GM23338 (cell line): ENCODE data around the gene MDGA2. TPM values are rescaled to one million over a fixed set of nuclear protein-coding genes. Genes with fewer than 3 reads are reported as not detected.

ENCODE experiments used
- ATAC-seq: fragments of 200-7000 bp; cut with Tn5 transposase; 3 replicates; pipeline ENCODE4 v1.9.1; 2020
- DNase-seq: peaks from one replicate; pipeline ENCODE4 v3.0.0-alpha.2; 2015; ENCODE audit warnings: low spot score
- H2AFZ ChIP-seq: fragments of 200-600 bp; sonication (generic); 2 replicates; pipeline ENCODE4 v1.8.0; 2016; ENCODE audit warnings: antibody characterized with exemption, mild to moderate bottlenecking, moderate library complexity
- H3F3A ChIP-seq: fragments of 200-600 bp; sonication (generic); replicated peaks from 2 replicates; pipeline ENCODE4 v1.8.0; 2017; ENCODE audit warnings: antibody characterized with exemption, mixed run types, low read depth
- H3K27ac ChIP-seq: fragments of 200-600 bp; sonication (generic); 2 replicates; pipeline ENCODE4 v1.6.1; 2016; ENCODE audit warnings: low read depth
- H3K27me3 ChIP-seq: fragments of 200-600 bp; sonication (generic); 2 replicates; pipeline ENCODE4 v1.8.0; 2016; ENCODE audit warnings: mild to moderate bottlenecking, mixed run types, moderate library complexity; ENCODE audit not compliant: insufficient read depth
- H3K36me3 ChIP-seq: fragments of 200-600 bp; sonication (generic); 2 replicates; pipeline ENCODE4 v1.8.0; 2016; ENCODE audit warnings: mild to moderate bottlenecking; ENCODE audit not compliant: insufficient read depth
- H3K4me1 ChIP-seq: fragments of 200-600 bp; sonication (generic); 2 replicates; pipeline ENCODE4 v1.8.0; 2016; ENCODE audit warnings: mild to moderate bottlenecking, moderate library complexity; ENCODE audit not compliant: insufficient read depth
- H3K4me2 ChIP-seq: fragments of 200-600 bp; sonication (generic); 2 replicates; pipeline ENCODE4 v1.7.1; 2017; ENCODE audit warnings: mixed run types
- H3K4me3 ChIP-seq: fragments of 200-600 bp; sonication (generic); 2 replicates; pipeline ENCODE4 v1.6.1; 2016; ENCODE audit warnings: mixed run types
- H3K79me2 ChIP-seq: fragments of 200-600 bp; sonication (generic); replicated peaks from 2 replicates; pipeline ENCODE4 v1.8.0; 2017; ENCODE audit warnings: mild to moderate bottlenecking; ENCODE audit not compliant: insufficient read depth
- H3K9me2 ChIP-seq: fragments of 200-600 bp; sonication (generic); 2 replicates; pipeline ENCODE4 v1.8.0; 2017; ENCODE audit not compliant: insufficient read depth
- H4K20me1 ChIP-seq: fragments of 200-600 bp; sonication (generic); replicated peaks from 2 replicates; pipeline ENCODE4 v1.8.0; 2017; ENCODE audit warnings: mild to moderate bottlenecking; ENCODE audit not compliant: insufficient read depth
- H3K27ac Mint-ChIP-seq: 2 replicates; pipeline ENCODE4 v1.8.0; 2020; ENCODE audit warnings: inconsistent platforms, mild to moderate bottlenecking, moderate library complexity, mixed read lengths
- H3K27me3 Mint-ChIP-seq: 3 replicates; pipeline ENCODE4 v1.8.0; 2022; ENCODE audit warnings: low read depth, mild to moderate bottlenecking, moderate library complexity, mixed read lengths, inconsistent platforms; ENCODE audit not compliant: insufficient read depth, poor library complexity
- H3K36me3 Mint-ChIP-seq: 3 replicates; pipeline ENCODE4 v1.8.0; 2021; ENCODE audit warnings: low read depth, mild to moderate bottlenecking, inconsistent platforms, moderate library complexity, mixed read lengths
- H3K4me1 Mint-ChIP-seq: 3 replicates; pipeline ENCODE4 v1.8.0; 2020; ENCODE audit warnings: mild to moderate bottlenecking, inconsistent platforms, mixed read lengths
- H3K4me3 Mint-ChIP-seq: 3 replicates; pipeline ENCODE4 v1.8.0; 2021; ENCODE audit warnings: moderate library complexity, mild to moderate bottlenecking, inconsistent platforms, mixed read lengths
- H3K9me3 Mint-ChIP-seq: 3 replicates; pipeline ENCODE4 v1.8.0; 2020; ENCODE audit warnings: moderate library complexity, mild to moderate bottlenecking, inconsistent platforms, mixed read lengths
- EZH2 ChIP-seq: fragments of 200-600 bp; sonication (generic); IDR thresholded peaks from one replicate; pipeline ENCODE4 v1.8.0; 2017; ENCODE audit warnings: antibody characterized with exemption, mild to moderate bottlenecking, low read depth; ENCODE audit not compliant: unreplicated experiment
- EZH2phosphoT487 ChIP-seq: fragments of 200-600 bp; sonication (generic); IDR thresholded peaks from one replicate; pipeline ENCODE4 v1.8.1; 2018; ENCODE audit warnings: antibody characterized with exemption; ENCODE audit not compliant: unreplicated experiment
- JUNB ChIP-seq: IDR thresholded peaks from one replicate; pipeline ENCODE4 v1.6.1; 2016; ENCODE audit warnings: antibody characterized with exemption; ENCODE audit not compliant: unreplicated experiment
- NANOG ChIP-seq: IDR thresholded peaks from 2 replicates; pipeline ENCODE4 v1.6.1; 2016; ENCODE audit warnings: antibody characterized with exemption, borderline replicate concordance
- POLR2AphosphoS5 ChIP-seq: IDR thresholded peaks from 2 replicates; pipeline ENCODE4 v1.6.1; 2016; ENCODE audit warnings: antibody characterized with exemption, low read depth
- STAT1 ChIP-seq: IDR thresholded peaks from one replicate; pipeline ENCODE4 v1.6.1; 2016; ENCODE audit warnings: antibody characterized with exemption; ENCODE audit not compliant: unreplicated experiment
- ZNF114 ChIP-seq: fragments of 250-450 bp; sonication (Bioruptor Pico); IDR thresholded peaks from 2 replicates; pipeline ENCODE4 v1.5.0; 2020; ENCODE audit warnings: mild to moderate bottlenecking, moderate library complexity
- ZNF331 ChIP-seq: fragments of 250-450 bp; sonication (Bioruptor Pico); IDR thresholded peaks from 2 replicates; pipeline ENCODE4 v1.5.0; 2020; ENCODE audit warnings: low read depth, mild to moderate bottlenecking, moderate library complexity
- polyA plus RNA-seq: library from polyadenylated mRNA; unstranded; fragments of >200 nt; fragmentation: Nextera tagmentation; extraction: Ambion mirVana; gene quantifications from 2 replicates; pipeline ENCODE4 v1.2.1, GENCODE V29; 2016
- total RNA-seq: library from RNA; depleted of rRNA; stranded (reverse); fragments of >200 nt; shearing (Covaris generic); gene quantifications from 2 replicates; pipeline ENCODE4 v1.2.3, GENCODE V29; 2014
- TF ChIP-seq, protein P1 (sequence below): IDR thresholded peaks from 2 replicates; pipeline ENCODE4 v1.6.1; 2016; ENCODE audit warnings: antibody characterized with exemption
- TF ChIP-seq, protein P2 (sequence below), 2 experiments: fragments of 200-600 bp in 1 of 2; sonication (generic) in 1 of 2; conservative IDR thresholded peaks; 2 replicates each; pipeline versions ENCODE4 v1.5.1 to v1.6.1; 2016 to 2017; ENCODE audit warnings: antibody characterized with exemption in 2 of 2, low read depth in 2 of 2, mild to moderate bottlenecking in 2 of 2, moderate library complexity in 1 of 2
- TF ChIP-seq, protein P3 (sequence below): IDR thresholded peaks from one replicate; pipeline ENCODE4 v1.6.1; 2018; ENCODE audit warnings: antibody characterized with exemption; ENCODE audit not compliant: unreplicated experiment

MDGA2 gene
- total and polyA plus RNA-seq, 2 experiments from 2014 or later, result 0.68 to 1.7 TPM

DNA sequence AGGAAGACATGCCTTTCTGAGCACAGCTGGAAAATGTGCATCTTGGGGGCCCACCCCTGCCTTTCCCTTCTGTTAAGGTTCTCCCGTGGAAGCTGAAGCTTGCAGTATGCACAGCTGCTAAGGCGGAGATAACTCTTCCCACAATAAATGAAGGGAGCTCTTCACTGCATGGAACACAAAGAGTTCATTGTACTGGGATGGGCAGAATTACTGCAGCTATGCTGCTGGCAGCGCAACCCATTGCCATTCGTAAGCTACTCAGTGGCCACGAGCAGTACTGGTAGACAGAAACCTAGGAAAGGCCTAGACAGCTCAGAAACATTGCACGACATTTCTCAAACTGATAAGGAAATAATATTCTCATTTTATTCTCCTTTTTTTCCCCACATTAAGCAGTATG, 310.2 kb downstream of the MDGA2 start:
- Histone ChIP-seq H3K36me3 (no peaks in the 10 kb centered on the region), H3K4me1 (peaks cover 22% of the 10 kb centered on the region), H3K4me2 (0 out of 2 replicates have a peak overlapping the region, but pooled peaks have one; percentile 19), H3K27me3 (no peaks in the 10 kb centered on the region), H3K4me3 (no peak overlapping the region), H3F3A (no peaks in the 10 kb centered on the region), H3K27ac (peak overlapping the region; percentile 75; the same call in 1 of the 2 replicates), H3K79me2 (no peaks in the 10 kb centered on the region), H2AFZ (no peak overlapping the region; the same call in 1 of the 2 replicates), H3K9me2 (no peaks in the 10 kb centered on the region), H4K20me1 (no peaks in the 10 kb centered on the region)
- ATAC-seq (peak; percentile 80), DNase-seq (no peak)
- no peak overlapping the region for H3K27ac Mint-ChIP-seq
- no peaks in the 10 kb centered on the region; the same call in 2 of the 3 replicates for H3K9me3 Mint-ChIP-seq
- no peak overlapping the region for H3K4me3 Mint-ChIP-seq
- H3K4me1 Mint-ChIP-seq, result peaks cover 23% of the 10 kb centered on the region
- TF ChIP-seq POLR2AphosphoS5, result no peak
- TF ChIP-seq, protein P1, sequence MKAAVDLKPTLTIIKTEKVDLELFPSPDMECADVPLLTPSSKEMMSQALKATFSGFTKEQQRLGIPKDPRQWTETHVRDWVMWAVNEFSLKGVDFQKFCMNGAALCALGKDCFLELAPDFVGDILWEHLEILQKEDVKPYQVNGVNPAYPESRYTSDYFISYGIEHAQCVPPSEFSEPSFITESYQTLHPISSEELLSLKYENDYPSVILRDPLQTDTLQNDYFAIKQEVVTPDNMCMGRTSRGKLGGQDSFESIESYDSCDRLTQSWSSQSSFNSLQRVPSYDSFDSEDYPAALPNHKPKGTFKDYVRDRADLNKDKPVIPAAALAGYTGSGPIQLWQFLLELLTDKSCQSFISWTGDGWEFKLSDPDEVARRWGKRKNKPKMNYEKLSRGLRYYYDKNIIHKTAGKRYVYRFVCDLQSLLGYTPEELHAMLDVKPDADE, result no peak
- TF ChIP-seq EZH2phosphoT487, result no peak
- TF ChIP-seq JUNB, result no peak
- TF ChIP-seq, protein P2, sequence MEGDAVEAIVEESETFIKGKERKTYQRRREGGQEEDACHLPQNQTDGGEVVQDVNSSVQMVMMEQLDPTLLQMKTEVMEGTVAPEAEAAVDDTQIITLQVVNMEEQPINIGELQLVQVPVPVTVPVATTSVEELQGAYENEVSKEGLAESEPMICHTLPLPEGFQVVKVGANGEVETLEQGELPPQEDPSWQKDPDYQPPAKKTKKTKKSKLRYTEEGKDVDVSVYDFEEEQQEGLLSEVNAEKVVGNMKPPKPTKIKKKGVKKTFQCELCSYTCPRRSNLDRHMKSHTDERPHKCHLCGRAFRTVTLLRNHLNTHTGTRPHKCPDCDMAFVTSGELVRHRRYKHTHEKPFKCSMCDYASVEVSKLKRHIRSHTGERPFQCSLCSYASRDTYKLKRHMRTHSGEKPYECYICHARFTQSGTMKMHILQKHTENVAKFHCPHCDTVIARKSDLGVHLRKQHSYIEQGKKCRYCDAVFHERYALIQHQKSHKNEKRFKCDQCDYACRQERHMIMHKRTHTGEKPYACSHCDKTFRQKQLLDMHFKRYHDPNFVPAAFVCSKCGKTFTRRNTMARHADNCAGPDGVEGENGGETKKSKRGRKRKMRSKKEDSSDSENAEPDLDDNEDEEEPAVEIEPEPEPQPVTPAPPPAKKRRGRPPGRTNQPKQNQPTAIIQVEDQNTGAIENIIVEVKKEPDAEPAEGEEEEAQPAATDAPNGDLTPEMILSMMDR (conservative IDR thresholded peaks at IDR 0.05; ENCODE audit: low read depth in 2 of 2), result no peak
- no peak for TF ChIP-seq NANOG
- TF ChIP-seq ZNF114, result no peak
- TF ChIP-seq STAT1, result no peak
- TF ChIP-seq, protein P3, sequence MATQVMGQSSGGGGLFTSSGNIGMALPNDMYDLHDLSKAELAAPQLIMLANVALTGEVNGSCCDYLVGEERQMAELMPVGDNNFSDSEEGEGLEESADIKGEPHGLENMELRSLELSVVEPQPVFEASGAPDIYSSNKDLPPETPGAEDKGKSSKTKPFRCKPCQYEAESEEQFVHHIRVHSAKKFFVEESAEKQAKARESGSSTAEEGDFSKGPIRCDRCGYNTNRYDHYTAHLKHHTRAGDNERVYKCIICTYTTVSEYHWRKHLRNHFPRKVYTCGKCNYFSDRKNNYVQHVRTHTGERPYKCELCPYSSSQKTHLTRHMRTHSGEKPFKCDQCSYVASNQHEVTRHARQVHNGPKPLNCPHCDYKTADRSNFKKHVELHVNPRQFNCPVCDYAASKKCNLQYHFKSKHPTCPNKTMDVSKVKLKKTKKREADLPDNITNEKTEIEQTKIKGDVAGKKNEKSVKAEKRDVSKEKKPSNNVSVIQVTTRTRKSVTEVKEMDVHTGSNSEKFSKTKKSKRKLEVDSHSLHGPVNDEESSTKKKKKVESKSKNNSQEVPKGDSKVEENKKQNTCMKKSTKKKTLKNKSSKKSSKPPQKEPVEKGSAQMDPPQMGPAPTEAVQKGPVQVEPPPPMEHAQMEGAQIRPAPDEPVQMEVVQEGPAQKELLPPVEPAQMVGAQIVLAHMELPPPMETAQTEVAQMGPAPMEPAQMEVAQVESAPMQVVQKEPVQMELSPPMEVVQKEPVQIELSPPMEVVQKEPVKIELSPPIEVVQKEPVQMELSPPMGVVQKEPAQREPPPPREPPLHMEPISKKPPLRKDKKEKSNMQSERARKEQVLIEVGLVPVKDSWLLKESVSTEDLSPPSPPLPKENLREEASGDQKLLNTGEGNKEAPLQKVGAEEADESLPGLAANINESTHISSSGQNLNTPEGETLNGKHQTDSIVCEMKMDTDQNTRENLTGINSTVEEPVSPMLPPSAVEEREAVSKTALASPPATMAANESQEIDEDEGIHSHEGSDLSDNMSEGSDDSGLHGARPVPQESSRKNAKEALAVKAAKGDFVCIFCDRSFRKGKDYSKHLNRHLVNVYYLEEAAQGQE, result no peak
- H3K27me3 Mint-ChIP-seq, result peaks cover 4% of the 10 kb centered on the region
- H3K36me3 Mint-ChIP-seq, result no peaks in the 10 kb centered on the region

DNA sequence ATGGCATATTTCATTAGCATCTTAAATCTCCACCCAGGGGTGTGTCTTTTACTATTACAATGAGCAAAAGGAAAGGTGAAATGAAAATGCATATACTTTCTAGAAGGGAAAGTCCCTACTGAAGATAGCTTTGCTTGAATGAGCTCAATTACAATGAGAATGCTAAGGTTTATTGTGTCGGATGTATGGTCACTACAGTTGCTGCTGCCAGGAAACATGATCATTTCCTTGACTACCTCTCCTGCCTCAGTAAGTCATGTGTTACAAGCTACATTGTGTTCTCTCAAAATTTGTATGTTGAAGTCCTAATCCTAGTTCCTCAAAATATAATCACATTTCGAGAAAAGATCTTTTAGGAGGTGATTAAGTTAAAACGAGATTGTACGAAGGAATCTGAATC, 322.2 kb downstream of the MDGA2 start:
- no peak overlapping the region for H3K4me3 Mint-ChIP-seq
- ATAC-seq (no peak), DNase-seq (no peak)
- no peaks in the 10 kb centered on the region; the same call in 1 of the 2 replicates for H3K27me3 ChIP-seq
- no peaks in the 10 kb centered on the region for H3K79me2 ChIP-seq
- H3K4me1 ChIP-seq, result peaks cover 23% of the 10 kb centered on the region
- peaks cover 24% of the 10 kb centered on the region for H3K9me2 ChIP-seq
- no peak overlapping the region for H3K4me3 ChIP-seq
- TF ChIP-seq, protein P1, result no peak
- TF ChIP-seq, protein P2 (conservative IDR thresholded peaks at IDR 0.05; ENCODE audit: low read depth in 2 of 2), result no peak
- TF ChIP-seq JUNB (no peak), EZH2 (no peak), ZNF114 (no peak), ZNF331 (CRISPR knock-in tag) (no peak), NANOG (no peak)
- H3K36me3 ChIP-seq, result no peaks in the 10 kb centered on the region
- no peaks in the 10 kb centered on the region for H3K27me3 Mint-ChIP-seq
- H3K27ac Mint-ChIP-seq, result no peak overlapping the region; the same call in 1 of the 2 replicates
- H3K27ac ChIP-seq, result no peak overlapping the region
- H3K9me3 Mint-ChIP-seq, result peaks cover 15% of the 10 kb centered on the region
- H3F3A ChIP-seq, result no peaks in the 10 kb centered on the region
- H3K4me2 ChIP-seq, result no peak overlapping the region
- H3K4me1 Mint-ChIP-seq, result peaks cover 34% of the 10 kb centered on the region
- H3K36me3 Mint-ChIP-seq, result peaks cover 17% of the 10 kb centered on the region; the same call in 2 of the 3 replicates
- H4K20me1 ChIP-seq, result no peaks in the 10 kb centered on the region
- H2AFZ ChIP-seq, result no peak overlapping the region
